Lung (tissue), 16 donors: Measurements from ENCODE around the gene VKORC1. TPM values are rescaled to one million over a fixed set of nuclear protein-coding genes. Genes with fewer than 3 reads are reported as not detected.

Experiments
- ATAC-seq: fragments of 200-7000 bp; cut with Tn5 transposase; one replicate; pipeline ENCODE4 v1.9.1; 2020; ENCODE audit warnings: moderate number of reproducible peaks; ENCODE audit not compliant: insufficient read depth, low FRiP score
- DNase-seq, 3 donors: peaks; one replicate each; pipeline ENCODE4 v3.0.0-alpha.2; 2013 to 2017
- H3K27ac ChIP-seq, 2 donors: one replicate each; pipeline ENCODE4 v1.5.1; 2013; ENCODE audit warnings: mild to moderate bottlenecking in 2 of 2, moderate library complexity in 2 of 2, control low read depth in 1 of 2, inconsistent platforms in 1 of 2, low read depth in 1 of 2, low read length in 1 of 2
- H3K27me3 ChIP-seq, 3 donors: one replicate each; pipeline ENCODE4 v1.5.1; 2013; ENCODE audit warnings: low read length in 2 of 3; ENCODE audit not compliant: control insufficient read depth in 3 of 3, insufficient read depth in 3 of 3
- H3K36me3 ChIP-seq, 4 donors: one replicate each; pipeline ENCODE4 v1.5.1; 2013; ENCODE audit warnings: low read length in 4 of 4, mild to moderate bottlenecking in 1 of 4, moderate library complexity in 1 of 4; ENCODE audit not compliant: control insufficient read depth in 4 of 4, insufficient read depth in 4 of 4
- H3K4me1 ChIP-seq, 5 donors: one replicate each; pipeline ENCODE4 v1.5.1; 2013; ENCODE audit warnings: low read length in 5 of 5, mild to moderate bottlenecking in 2 of 5, moderate library complexity in 1 of 5; ENCODE audit not compliant: control insufficient read depth in 5 of 5, insufficient read depth in 5 of 5
- H3K4me3 ChIP-seq: one replicate; pipeline ENCODE4 v1.5.1; 2013; ENCODE audit warnings: mild to moderate bottlenecking, control low read depth, moderate library complexity
- H3K9ac ChIP-seq, 2 donors: one replicate each; pipeline ENCODE4 v1.5.1; 2013; ENCODE audit warnings: low read length in 2 of 2, control low read depth in 1 of 2; ENCODE audit not compliant: insufficient read depth in 1 of 2
- H3K9me3 ChIP-seq, 4 donors: one replicate each; pipeline ENCODE4 v1.5.1; 2013; ENCODE audit warnings: low read length in 3 of 4, mild to moderate bottlenecking in 1 of 4, moderate library complexity in 1 of 4; ENCODE audit not compliant: control insufficient read depth in 4 of 4, insufficient read depth in 3 of 4
- WGBS, 2 donors: extraction: QIAGEN DNeasy Blood & Tissue Kit; methylation state at CpG; one replicate each; pipeline ENCODE4 v1.1.7; 2013; 5-methylcytosine and 5-hydroxymethylcytosine counted together
- long read RNA-seq, 5 donors: transcript quantifications; one replicate each; lab custom pipeline, GENCODE V29; 2026
- polyA plus RNA-seq, 2 donors: library from polyadenylated mRNA; stranded (reverse); fragments of 200-250 nt; gene quantifications; one replicate each; pipeline ENCODE4 v1.2.1, GENCODE V29; 2013
- total RNA-seq, 2 donors: library from RNA; depleted of rRNA in 1 of 2; stranded (reverse); fragments of >200 nt in 1 of 2; gene quantifications; one replicate each; pipeline ENCODE4 v1.2.1, GENCODE V29; 2014 to 2021
- TF ChIP-seq, protein P1 (sequence below): IDR thresholded peaks from 2 replicates; pipeline ENCODE4 v1.5.1; 2012; ENCODE audit warnings: mild to moderate bottlenecking; ENCODE audit errors: control extremely low read depth, extremely low read depth
- donor health status: control.
- donor health status: control.
- donor health status: Bipolar disorder and iron deficiency.
- donor health status: healthy.
- donor health status: DM: yes; HTN: yes; CAD: no.

VKORC1 gene
- total RNA-seq (10 to 100 TPM; 49.4 to 74.3 TPM), polyA plus RNA-seq (100 to 1,000 TPM in 1 of 2 donors, 10 to 100 TPM in 1; 66.8 to 118 TPM)
- long read RNA-seq, donor 1, transcript VKORC1-207 (2 exons, 461 nt) = minor isoform, 26 of 121 reads
- long read RNA-seq, donor 1, transcript VKORC1-205 (3 exons, 1,012 nt) = major isoform, 52 of 121 reads
- long read RNA-seq, donor 1, transcript VKORC1-203 (2 exons, 901 nt) = minor isoform, 19 of 121 reads
- long read RNA-seq, donor 1, partial matches to known transcripts = 24 of 121 reads
- long read RNA-seq, donor 1, other reads (novel, unspliced or antisense) = 0 of 121 reads
- long read RNA-seq, donor 2, transcript VKORC1-207 (2 exons, 461 nt) = minor isoform, 16 of 39 reads
- long read RNA-seq, donor 2, transcript VKORC1-205 (3 exons, 1,012 nt) = major isoform, 19 of 39 reads
- long read RNA-seq, donor 2, partial matches to known transcripts = 0 of 39 reads
- long read RNA-seq, donor 2, other reads (novel, unspliced or antisense) = 0 of 39 reads
- long read RNA-seq, donor 3, transcript VKORC1-203 (2 exons, 901 nt) = minor isoform, 11 of 55 reads
- long read RNA-seq, donor 3, transcript VKORC1-207 (2 exons, 461 nt) = major isoform, 21 of 55 reads
- long read RNA-seq, donor 3, transcript VKORC1-205 (3 exons, 1,012 nt) = major isoform, 21 of 55 reads
- long read RNA-seq, donor 3, partial matches to known transcripts = 0 of 55 reads
- long read RNA-seq, donor 3, other reads (novel, unspliced or antisense) = 0 of 55 reads
- long read RNA-seq, donor 4, transcript VKORC1-207 (2 exons, 461 nt) = minor isoform, 14 of 41 reads
- long read RNA-seq, donor 4, transcript VKORC1-203 (2 exons, 901 nt) = minor isoform, 6 of 41 reads
- long read RNA-seq, donor 4, transcript VKORC1-205 (3 exons, 1,012 nt) = major isoform, 20 of 41 reads
- long read RNA-seq, donor 4, partial matches to known transcripts = 0 of 41 reads
- long read RNA-seq, donor 4, other reads (novel, unspliced or antisense) = 0 of 41 reads
- long read RNA-seq, donor 5, transcript VKORC1-205 (3 exons, 1,012 nt) = major isoform, 55 of 114 reads
- long read RNA-seq, donor 5, transcript VKORC1-207 (2 exons, 461 nt) = minor isoform, 25 of 114 reads
- long read RNA-seq, donor 5, transcript VKORC1-203 (2 exons, 901 nt) = minor isoform, 13 of 114 reads
- long read RNA-seq, donor 5, partial matches to known transcripts = 20 of 114 reads
- long read RNA-seq, donor 5, other reads (novel, unspliced or antisense) = 0 of 114 reads

DNA sequence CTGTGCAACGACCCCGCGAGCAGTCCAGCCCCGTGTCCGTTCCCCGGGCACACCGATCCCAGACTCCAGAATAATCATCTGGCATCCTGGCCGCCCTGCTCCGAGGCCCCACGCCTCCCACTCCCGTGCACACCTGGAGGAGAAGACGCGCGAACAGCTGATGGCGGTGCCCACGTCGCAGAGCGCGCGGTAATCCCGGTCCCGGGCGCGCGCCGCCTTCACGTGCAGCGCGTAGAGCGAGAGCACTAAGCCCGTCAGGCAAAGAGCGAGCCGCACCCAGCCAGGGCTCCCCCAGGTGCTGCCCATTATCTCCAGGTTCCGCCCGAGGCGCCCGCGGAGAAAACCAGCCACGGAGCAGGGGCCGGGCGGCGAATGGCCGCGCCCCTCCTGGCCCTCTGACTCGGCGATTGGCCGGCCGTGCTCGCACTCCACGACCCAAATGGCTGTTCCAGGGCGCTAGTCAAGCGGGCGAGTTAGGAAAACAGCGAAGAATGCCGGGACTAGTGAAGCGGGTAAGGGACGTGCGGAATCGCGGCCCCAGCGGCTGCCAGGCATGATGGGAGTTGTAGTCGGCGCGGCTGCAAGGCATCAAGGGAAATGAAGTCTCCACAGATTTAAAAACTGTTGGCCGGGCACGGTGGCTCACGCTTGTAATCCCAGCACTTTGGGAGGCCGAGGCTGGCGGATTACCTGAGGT is at the start of gene VKORC1:
VKORC1 (minus strand) TSS at position 374 of the 697 bp plus-strand sequence; CDS start at position 306, 68 bp downstream.
- TF ChIP-seq, protein P1, sequence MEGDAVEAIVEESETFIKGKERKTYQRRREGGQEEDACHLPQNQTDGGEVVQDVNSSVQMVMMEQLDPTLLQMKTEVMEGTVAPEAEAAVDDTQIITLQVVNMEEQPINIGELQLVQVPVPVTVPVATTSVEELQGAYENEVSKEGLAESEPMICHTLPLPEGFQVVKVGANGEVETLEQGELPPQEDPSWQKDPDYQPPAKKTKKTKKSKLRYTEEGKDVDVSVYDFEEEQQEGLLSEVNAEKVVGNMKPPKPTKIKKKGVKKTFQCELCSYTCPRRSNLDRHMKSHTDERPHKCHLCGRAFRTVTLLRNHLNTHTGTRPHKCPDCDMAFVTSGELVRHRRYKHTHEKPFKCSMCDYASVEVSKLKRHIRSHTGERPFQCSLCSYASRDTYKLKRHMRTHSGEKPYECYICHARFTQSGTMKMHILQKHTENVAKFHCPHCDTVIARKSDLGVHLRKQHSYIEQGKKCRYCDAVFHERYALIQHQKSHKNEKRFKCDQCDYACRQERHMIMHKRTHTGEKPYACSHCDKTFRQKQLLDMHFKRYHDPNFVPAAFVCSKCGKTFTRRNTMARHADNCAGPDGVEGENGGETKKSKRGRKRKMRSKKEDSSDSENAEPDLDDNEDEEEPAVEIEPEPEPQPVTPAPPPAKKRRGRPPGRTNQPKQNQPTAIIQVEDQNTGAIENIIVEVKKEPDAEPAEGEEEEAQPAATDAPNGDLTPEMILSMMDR = no peak

GRCh38 chr16:31143694-31144148 is 49.1 kb upstream of the VKORC1 start:
- H3K9ac ChIP-seq = no peak overlapping the region
- H3K27me3 ChIP-seq = peaks cover 0 to 22% (median 10%) of the 10 kb centered on the region in 3 donors
- TF ChIP-seq, protein P1 = no peak
- DNase-seq (no peak), ATAC-seq (no peak)
- WGBS, 2 donors = 93 to 99% methylated on average over 8 of the region's 8 CpGs
- no peak overlapping the region for H3K4me3 ChIP-seq
- H3K36me3 ChIP-seq = no peaks in the 10 kb centered on the region
- H3K27ac ChIP-seq = no peak overlapping the region
- no peaks in the 10 kb centered on the region for H3K9me3 ChIP-seq
- peaks cover 7 to 23% (median 12%) of the 10 kb centered on the region in 5 donors for H3K4me1 ChIP-seq

More for the DNA sequence above, at the start of gene VKORC1:
- WGBS, 2 donors = 0% methylated on average over 62 to 69 of the region's 69 CpGs
- Histone ChIP-seq H3K27ac (peak within 1 kb of the TSS; percentile 80 to 86), H3K27me3 (no peaks in the 10 kb centered on the region), H3K9ac (peak within 1 kb of the TSS; percentile 58 to 73), H3K9me3 (no peaks in the 10 kb centered on the region), H3K4me3 (peak within 1 kb of the TSS; percentile 74), H3K36me3 (peaks cover 0 to 7% (median 2%) of the 10 kb centered on the region in 4 donors), H3K4me1 (peaks cover 0 to 4% (median 3%) of the 10 kb centered on the region in 5 donors)
- DNase-seq (peak; percentile 93 to 95 (median 94)), ATAC-seq (peak; percentile 95)

DNA sequence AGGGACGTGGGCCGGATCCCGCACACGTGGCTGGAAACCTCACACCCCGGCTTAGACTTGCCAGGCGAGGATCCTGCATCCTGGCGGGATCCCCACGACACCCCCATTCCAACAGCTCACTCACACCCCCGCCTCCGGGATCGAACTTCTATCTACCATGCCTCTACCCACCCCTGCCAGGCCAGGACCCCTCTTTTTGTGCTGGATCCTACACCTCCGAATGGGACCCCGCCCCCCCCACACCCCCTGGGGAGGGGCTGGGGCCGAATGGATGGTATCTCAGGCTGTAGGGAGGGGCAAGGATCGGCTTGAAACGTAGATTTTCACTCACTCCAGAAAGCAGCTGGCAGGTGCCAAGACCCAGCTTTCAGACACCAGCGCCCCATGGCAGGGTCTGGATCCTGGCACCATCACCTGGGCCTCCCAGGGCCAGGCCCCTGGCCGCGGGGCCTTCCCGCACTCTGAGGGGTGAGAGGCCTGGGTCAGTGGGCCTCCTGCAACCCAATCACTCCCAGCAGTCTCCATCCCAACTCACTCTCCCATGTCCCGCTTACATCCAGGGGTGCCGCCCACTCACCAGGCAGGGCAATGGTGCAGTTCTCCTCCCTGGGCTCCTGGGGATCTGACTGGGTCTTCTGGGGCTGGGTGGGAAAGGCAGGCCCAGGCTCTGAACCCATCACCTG is 48.6 kb upstream of the VKORC1 start:
- DNase-seq = no peak
- peaks cover 7 to 29% (median 18%) of the 10 kb centered on the region in 5 donors for H3K4me1 ChIP-seq
- H3K27me3 ChIP-seq = peaks cover 0 to 21% (median 10%) of the 10 kb centered on the region in 3 donors
- TF ChIP-seq, protein P1 = no peak
- peak overlapping the region in 1 of 2 donors; percentile 81 for H3K27ac ChIP-seq
- no peaks in the 10 kb centered on the region for H3K9me3 ChIP-seq
- WGBS, 2 donors = 59 to 73% methylated on average over 16 to 22 of the region's 22 CpGs
- H3K36me3 ChIP-seq = no peaks in the 10 kb centered on the region
- no peak overlapping the region for H3K9ac ChIP-seq
- H3K4me3 ChIP-seq = peak overlapping the region; percentile 18
- ATAC-seq = no peak
